ENCODE data around the gene RFT1. TPM values are rescaled to one million over a fixed set of nuclear protein-coding genes. Genes with fewer than 3 reads are reported as not detected.

Gene RFT1
- total and polyA plus RNA-seq, 4 donors = 5.0 to 16.6 (median 8.8) TPM

DNA sequence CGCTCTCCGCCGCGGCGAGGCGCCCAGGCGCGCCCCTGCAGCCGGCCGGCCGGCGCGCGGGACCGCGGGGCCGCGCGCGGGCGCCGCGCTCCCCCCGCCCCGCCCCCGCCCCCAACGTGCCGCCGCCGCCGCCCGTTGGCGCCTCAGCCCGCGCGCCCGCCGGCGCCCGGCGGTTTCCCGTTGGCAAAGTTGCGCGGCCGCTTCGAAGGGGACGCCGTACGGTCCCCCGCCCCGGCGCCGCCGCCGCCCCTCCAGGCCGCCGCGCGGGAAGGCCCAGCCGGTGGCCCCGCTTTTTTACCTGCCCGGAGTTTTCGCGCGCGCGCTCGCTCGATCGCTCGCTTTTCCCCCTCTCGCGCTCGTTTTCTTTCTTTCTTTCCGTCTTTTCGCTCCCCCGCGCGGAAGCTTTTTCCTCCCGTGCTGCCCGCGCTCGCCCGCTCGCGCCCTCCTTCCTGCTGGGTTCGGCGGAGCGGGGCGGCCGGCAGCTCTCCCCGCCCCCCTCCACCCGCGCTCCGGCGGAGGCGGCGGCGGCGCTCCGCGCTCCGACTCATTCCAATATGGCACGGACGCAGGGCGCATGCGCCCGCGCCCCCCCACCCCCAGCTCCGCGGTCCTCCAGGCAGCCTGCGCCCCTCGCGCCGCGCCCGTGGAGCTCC is 84.6 kb downstream of the RFT1 start, which contains the start of gene SFMBT1:
SFMBT1 (minus strand) TSS at position 556 of the 653 bp plus-strand sequence. CDS start 76,945 bp downstream, outside the sequence.
- 0 to 1% methylated on average over 57 to 117 of the region's 117 CpGs for WGBS, 2 donors

DNA sequence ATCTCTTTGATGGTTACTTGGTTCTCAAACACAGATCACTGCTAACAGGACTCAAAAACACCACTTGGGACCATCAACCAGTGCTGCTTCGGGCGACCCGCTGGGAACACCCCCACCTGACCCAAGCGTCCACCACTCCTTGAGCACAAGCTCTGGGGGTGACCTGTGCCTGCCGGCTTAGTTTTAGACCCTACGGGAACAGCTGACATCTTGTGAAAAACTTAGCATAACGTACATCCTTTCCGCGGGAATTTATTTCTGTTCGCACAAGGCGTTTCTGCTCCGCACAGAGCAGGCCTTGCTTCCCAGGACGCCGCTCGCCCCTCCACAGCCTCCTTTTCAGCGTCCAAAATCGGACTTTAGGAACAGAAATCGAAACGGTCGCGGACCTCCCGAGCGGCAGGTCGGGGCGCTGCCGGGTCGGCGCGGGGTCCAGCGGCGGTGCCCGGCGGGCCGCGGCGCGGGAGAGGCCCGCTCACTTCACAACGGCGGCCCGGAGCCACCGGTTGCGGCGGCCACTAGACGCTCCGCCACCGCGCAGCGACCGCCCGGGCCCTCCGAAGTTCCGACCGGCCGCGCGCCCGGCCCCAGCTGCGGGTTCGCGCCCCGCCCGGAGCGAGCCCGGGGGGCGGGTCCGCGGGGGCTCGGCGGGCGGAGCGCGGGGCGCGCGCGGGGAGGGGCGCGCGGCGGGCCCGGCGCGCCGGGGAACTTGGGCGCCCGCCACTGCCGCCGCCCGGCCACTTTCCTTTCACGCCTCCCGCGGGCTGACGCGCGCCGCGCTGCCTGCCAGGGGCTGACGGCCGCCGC is 85.3 kb downstream of the RFT1 start:
- no peaks in the 10 kb centered on the region for H3K4me1 ChIP-seq (ENCODE audit: control insufficient read depth in 1 of 2, insufficient read depth in 2 of 2, low read length in 2 of 2)
- H3K27ac ChIP-seq (ENCODE audit: low read depth in 1 of 2, low read length in 2 of 2) = peak overlapping the region in 1 of 2 donors; percentile 31
- DNase-seq = peak; percentile 70 to 86
- peak; percentile 70 for ATAC-seq (ENCODE audit: low FRiP score)
- H3K9me3 ChIP-seq (ENCODE audit: control insufficient read depth, low read length) = no peaks in the 10 kb centered on the region
- no peaks in the 10 kb centered on the region for H3K27me3 ChIP-seq (ENCODE audit: control insufficient read depth in 1 of 2, insufficient read depth in 2 of 2, low read length in 1 of 2)
- WGBS, 2 donors = 0% methylated on average over 35 to 101 of the region's 101 CpGs
- no peaks in the 10 kb centered on the region for H3K36me3 ChIP-seq (ENCODE audit: control insufficient read depth in 1 of 2, insufficient read depth in 2 of 2, low read length in 1 of 2)
- intact Hi-C loops (cut with DNase I) = no loop called here
- H3K4me3 ChIP-seq (ENCODE audit: low read length in 2 of 2) = peak overlapping the region; percentile 83 to 90

More for the DNA sequence above, 84.6 kb downstream of the RFT1 start, which contains the start of gene SFMBT1:
- DNase-seq (peak; percentile 75 to 92), ATAC-seq (ENCODE audit: low FRiP score) (peak; percentile 40)
- Histone ChIP-seq H3K4me1 (ENCODE audit: control insufficient read depth in 1 of 2, insufficient read depth in 2 of 2, low read length in 2 of 2) (no peaks in the 10 kb centered on the region), H3K9me3 (ENCODE audit: control insufficient read depth, low read length) (no peaks in the 10 kb centered on the region), H3K27me3 (ENCODE audit: control insufficient read depth in 1 of 2, insufficient read depth in 2 of 2, low read length in 1 of 2) (no peaks in the 10 kb centered on the region), H3K36me3 (ENCODE audit: control insufficient read depth in 1 of 2, insufficient read depth in 2 of 2, low read length in 1 of 2) (no peaks in the 10 kb centered on the region), H3K27ac (ENCODE audit: low read depth in 1 of 2, low read length in 2 of 2) (peak within 1 kb of the TSS in 1 of 2 donors; percentile 71), H3K4me3 (ENCODE audit: low read length in 2 of 2) (peak within 1 kb of the TSS; percentile 83 to 90)
- intact Hi-C loops (cut with DNase I) = no loop called here

DNA sequence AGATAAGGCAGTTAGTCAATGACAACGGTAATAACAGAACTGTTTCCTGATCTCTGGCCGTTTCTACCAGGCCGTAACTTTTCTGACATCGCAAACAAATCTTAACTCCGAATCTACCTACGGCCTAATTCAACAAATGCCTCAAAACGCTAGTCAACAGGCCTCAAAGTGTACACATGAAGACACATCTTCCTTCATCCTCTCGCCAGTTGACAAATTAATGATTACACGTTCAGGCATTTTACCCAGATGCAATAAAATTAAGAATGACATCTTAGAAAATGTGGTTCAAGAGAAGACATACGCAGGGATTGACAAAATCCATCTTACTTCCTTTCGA is 85.9 kb downstream of the RFT1 start:
- intact Hi-C loops (cut with DNase I) = no loop called here
- Histone ChIP-seq H3K27ac (ENCODE audit: low read depth in 1 of 2, low read length in 2 of 2) (no peak overlapping the region), H3K9me3 (ENCODE audit: control insufficient read depth, low read length) (no peaks in the 10 kb centered on the region), H3K36me3 (ENCODE audit: control insufficient read depth in 1 of 2, insufficient read depth in 2 of 2, low read length in 1 of 2) (no peaks in the 10 kb centered on the region), H3K4me3 (ENCODE audit: low read length in 2 of 2) (no peak overlapping the region), H3K27me3 (ENCODE audit: control insufficient read depth in 1 of 2, insufficient read depth in 2 of 2, low read length in 1 of 2) (no peaks in the 10 kb centered on the region), H3K4me1 (ENCODE audit: control insufficient read depth in 1 of 2, insufficient read depth in 2 of 2, low read length in 2 of 2) (no peaks in the 10 kb centered on the region)
- WGBS, 2 donors = 64 to 72% methylated on average over 11 of the region's 11 CpGs
- no peak for ATAC-seq (ENCODE audit: low FRiP score)
- DNase-seq = no peak

DNA sequence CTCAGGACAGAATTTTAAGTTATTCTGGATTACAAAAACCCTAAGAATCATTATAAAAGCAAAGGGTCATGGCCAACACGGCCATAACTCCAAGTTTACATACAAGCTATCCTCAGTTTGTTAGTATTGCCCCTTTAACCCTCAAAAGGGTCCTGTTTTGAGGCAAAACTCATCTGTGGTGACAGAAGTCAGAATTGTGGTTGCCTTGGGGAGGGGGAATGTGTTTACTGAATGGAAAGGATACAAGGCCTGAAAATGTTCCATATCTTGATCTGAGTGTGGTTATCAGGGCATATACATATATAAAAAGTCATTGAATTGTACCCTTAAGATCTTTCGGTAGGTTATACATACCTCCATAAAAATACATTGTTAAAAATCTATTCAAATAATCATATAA is 86.5 kb downstream of the RFT1 start:
- intact Hi-C loops (cut with DNase I) = no loop called here
- Histone ChIP-seq H3K9me3 (ENCODE audit: control insufficient read depth, low read length) (no peaks in the 10 kb centered on the region), H3K4me3 (ENCODE audit: low read length in 2 of 2) (no peak overlapping the region), H3K27ac (ENCODE audit: low read depth in 1 of 2, low read length in 2 of 2) (no peak overlapping the region), H3K4me1 (ENCODE audit: control insufficient read depth in 1 of 2, insufficient read depth in 2 of 2, low read length in 2 of 2) (no peaks in the 10 kb centered on the region), H3K36me3 (ENCODE audit: control insufficient read depth in 1 of 2, insufficient read depth in 2 of 2, low read length in 1 of 2) (no peaks in the 10 kb centered on the region), H3K27me3 (ENCODE audit: control insufficient read depth in 1 of 2, insufficient read depth in 2 of 2, low read length in 1 of 2) (no peaks in the 10 kb centered on the region)
- ATAC-seq (ENCODE audit: low FRiP score) (no peak), DNase-seq (no peak)
- WGBS, 2 donors = 95% methylated on average over 2 of the region's 2 CpGs

DNA sequence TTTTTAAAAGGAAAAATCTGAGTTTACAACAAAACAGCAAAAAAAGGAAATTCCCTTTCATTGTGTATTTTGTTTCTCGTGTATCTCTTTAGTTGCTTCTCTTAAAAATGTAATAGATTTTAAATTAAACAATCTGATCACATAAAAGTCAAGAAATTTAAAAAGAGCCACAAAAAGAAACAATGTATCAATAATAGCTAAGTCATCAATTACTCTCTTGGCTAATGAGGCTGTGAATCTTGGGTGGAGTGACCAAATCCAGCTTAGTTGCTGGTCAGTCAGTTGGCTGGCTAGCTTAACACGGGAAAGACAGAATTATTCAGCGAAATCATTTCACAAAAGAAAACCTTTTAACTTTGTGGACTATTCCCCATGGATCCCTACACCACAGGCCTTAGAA is 87.6 kb downstream of the RFT1 start:
- intact Hi-C loops (cut with DNase I) = no loop called here
- no peaks in the 10 kb centered on the region for H3K9me3 ChIP-seq (ENCODE audit: control insufficient read depth, low read length)
- H3K4me3 ChIP-seq (ENCODE audit: low read length in 2 of 2) = no peak overlapping the region
- no peaks in the 10 kb centered on the region for H3K4me1 ChIP-seq (ENCODE audit: control insufficient read depth in 1 of 2, insufficient read depth in 2 of 2, low read length in 2 of 2)
- DNase-seq = no peak
- WGBS, 2 donors = 96 to 97% methylated on average over 3 of the region's 3 CpGs
- no peaks in the 10 kb centered on the region for H3K36me3 ChIP-seq (ENCODE audit: control insufficient read depth in 1 of 2, insufficient read depth in 2 of 2, low read length in 1 of 2)
- H3K27me3 ChIP-seq (ENCODE audit: control insufficient read depth in 1 of 2, insufficient read depth in 2 of 2, low read length in 1 of 2) = no peaks in the 10 kb centered on the region
- H3K27ac ChIP-seq (ENCODE audit: low read depth in 1 of 2, low read length in 2 of 2) = no peak overlapping the region
- no peak for ATAC-seq (ENCODE audit: low FRiP score)

DNA sequence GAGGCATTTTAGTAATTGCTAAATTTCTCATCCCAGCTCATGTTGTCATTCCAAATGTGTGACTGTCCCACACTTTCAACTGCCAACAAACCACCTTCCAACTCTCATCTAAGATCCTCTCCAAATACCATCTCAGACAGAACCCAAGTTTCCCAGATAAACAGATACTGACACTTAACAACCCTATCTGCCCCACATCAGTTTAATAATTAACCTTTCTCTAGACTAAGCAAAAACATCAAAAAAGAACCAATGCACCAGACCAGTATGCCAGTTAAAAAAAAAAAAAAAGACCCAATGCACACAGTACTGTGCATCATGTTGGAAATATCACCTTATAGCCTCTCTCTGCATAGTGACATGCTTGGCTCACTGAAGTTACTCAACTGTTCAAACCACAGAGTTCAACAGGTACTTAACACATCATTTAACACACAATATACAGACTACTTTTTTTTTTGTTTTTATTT is 89.8 kb downstream of the RFT1 start:
- no peaks in the 10 kb centered on the region for H3K36me3 ChIP-seq (ENCODE audit: control insufficient read depth in 1 of 2, insufficient read depth in 2 of 2, low read length in 1 of 2)
- intact Hi-C loops (cut with DNase I) = no loop called here
- DNase-seq (no peak), ATAC-seq (ENCODE audit: low FRiP score) (no peak)
- H3K9me3 ChIP-seq (ENCODE audit: control insufficient read depth, low read length) = no peaks in the 10 kb centered on the region
- H3K4me1 ChIP-seq (ENCODE audit: control insufficient read depth in 1 of 2, insufficient read depth in 2 of 2, low read length in 2 of 2) = no peaks in the 10 kb centered on the region
- H3K27me3 ChIP-seq (ENCODE audit: control insufficient read depth in 1 of 2, insufficient read depth in 2 of 2, low read length in 1 of 2) = no peaks in the 10 kb centered on the region
- H3K4me3 ChIP-seq (ENCODE audit: low read length in 2 of 2) = no peak overlapping the region
- no peak overlapping the region for H3K27ac ChIP-seq (ENCODE audit: low read depth in 1 of 2, low read length in 2 of 2)

DNA sequence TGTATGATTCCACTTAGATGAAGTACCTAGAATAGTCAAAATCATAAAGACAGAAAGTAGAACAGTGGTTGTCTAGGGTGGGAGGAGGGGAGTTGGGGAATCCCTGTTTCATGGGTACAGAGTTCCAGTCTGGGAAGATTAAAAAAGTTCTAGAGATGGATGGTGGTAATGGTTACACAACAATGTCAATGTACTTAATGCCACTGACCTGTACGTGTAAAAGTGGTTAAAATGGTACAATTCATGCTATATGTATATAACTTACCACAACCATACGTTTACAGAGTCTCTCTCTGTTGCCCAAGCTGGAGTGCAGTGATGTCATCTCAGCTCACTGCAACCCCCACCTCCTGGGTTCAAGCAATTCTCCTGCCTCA is 90.9 kb downstream of the RFT1 start:
- Histone ChIP-seq H3K27me3 (ENCODE audit: control insufficient read depth in 1 of 2, insufficient read depth in 2 of 2, low read length in 1 of 2) (no peaks in the 10 kb centered on the region), H3K9me3 (ENCODE audit: control insufficient read depth, low read length) (no peaks in the 10 kb centered on the region), H3K4me3 (ENCODE audit: low read length in 2 of 2) (no peak overlapping the region), H3K4me1 (ENCODE audit: control insufficient read depth in 1 of 2, insufficient read depth in 2 of 2, low read length in 2 of 2) (no peaks in the 10 kb centered on the region), H3K27ac (ENCODE audit: low read depth in 1 of 2, low read length in 2 of 2) (no peak overlapping the region), H3K36me3 (ENCODE audit: control insufficient read depth in 1 of 2, insufficient read depth in 2 of 2, low read length in 1 of 2) (no peaks in the 10 kb centered on the region)
- ATAC-seq (ENCODE audit: low FRiP score) (no peak), DNase-seq (no peak)
- intact Hi-C loops (cut with DNase I) = no loop called here
- WGBS, 2 donors = 86 to 92% methylated on average over 2 of the region's 2 CpGs

DNA sequence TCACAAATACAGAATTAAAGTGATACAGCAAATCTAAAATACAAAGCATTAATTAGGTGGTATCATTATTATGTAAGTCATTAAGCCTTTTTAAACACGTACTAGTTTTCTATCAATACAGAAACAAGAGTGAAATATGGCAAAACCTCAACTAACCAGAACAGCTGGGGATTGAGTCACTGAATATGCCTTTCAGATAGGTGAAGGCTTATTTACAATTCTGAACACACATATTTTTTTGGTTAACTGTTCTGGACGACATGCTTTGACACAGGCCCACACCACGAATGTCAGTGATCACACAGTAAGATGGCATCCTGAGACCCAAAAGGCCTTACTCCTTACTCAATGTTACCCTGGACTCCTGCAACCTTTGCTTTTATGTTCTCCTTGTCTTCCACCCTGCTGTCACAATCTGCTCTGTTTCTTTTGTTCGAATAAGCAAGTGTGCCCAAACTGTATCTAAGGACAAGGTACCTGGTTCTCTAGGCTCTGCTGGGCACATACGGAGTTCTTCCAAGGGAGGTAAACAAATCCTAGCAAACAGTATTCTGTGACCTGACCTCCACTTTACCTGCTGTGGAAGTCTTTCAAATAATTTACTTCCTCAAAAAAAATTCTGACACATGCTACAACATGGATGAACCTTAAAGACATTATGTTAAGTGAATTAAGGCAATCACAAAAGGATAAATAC is 91.4 kb downstream of the RFT1 start:
- WGBS, 2 donors = 94 to 96% methylated on average over 5 of the region's 5 CpGs
- H3K27ac ChIP-seq (ENCODE audit: low read depth in 1 of 2, low read length in 2 of 2) = no peak overlapping the region
- no peak overlapping the region for H3K4me3 ChIP-seq (ENCODE audit: low read length in 2 of 2)
- no peak for ATAC-seq (ENCODE audit: low FRiP score)
- DNase-seq = no peak
- no peaks in the 10 kb centered on the region for H3K4me1 ChIP-seq (ENCODE audit: control insufficient read depth in 1 of 2, insufficient read depth in 2 of 2, low read length in 2 of 2)
- no peaks in the 10 kb centered on the region for H3K36me3 ChIP-seq (ENCODE audit: control insufficient read depth in 1 of 2, insufficient read depth in 2 of 2, low read length in 1 of 2)
- H3K9me3 ChIP-seq (ENCODE audit: control insufficient read depth, low read length) = no peaks in the 10 kb centered on the region
- H3K27me3 ChIP-seq (ENCODE audit: control insufficient read depth in 1 of 2, insufficient read depth in 2 of 2, low read length in 1 of 2) = no peaks in the 10 kb centered on the region
- intact Hi-C loops (cut with DNase I) = no loop called here
